ENCODE measurements around the gene TF.

Gene TF

DNA sequence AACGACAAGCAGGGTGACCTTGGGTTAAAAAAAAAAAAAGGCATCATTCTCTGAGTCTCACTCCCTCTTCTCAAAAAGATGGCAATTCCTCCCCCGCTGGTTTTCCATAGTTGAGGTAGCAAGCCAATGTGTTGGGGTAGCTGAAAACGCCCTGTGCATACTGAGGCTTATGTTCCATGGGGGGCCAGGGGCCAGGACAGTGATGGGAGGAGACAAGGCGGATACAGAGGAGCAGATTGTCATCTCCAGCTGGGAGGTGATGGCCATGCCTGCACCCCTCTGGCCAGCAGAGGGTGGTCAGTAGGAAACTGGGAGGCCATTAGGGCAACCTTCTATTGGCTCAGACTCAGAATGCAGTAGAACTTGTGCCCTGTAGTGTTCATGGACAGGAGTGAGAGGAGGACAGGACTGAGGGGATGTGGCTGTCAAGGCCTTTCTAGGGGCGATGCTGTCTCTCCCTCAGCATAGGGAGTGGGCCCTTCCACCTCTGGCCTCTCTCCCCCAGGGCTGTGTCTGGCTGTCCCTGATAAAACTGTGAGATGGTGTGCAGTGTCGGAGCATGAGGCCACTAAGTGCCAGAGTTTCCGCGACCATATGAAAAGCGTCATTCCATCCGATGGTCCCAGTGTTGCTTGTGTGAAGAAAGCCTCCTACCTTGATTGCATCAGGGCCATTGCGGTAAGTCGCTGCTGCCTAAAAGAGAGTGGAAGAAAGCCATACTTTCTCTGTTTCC is 1.9 kb downstream of the TF start:
- DNase-seq = no peak

- DNase-seq = no peak
These were observed 3.5 kb downstream of the TF start for GRCh38 chr3:133749427-133750258.

- no peak for DNase-seq
These were observed 4.1 kb downstream of the TF start for GRCh38 chr3:133750259-133750656.

GRCh38 chr3:133753107-133753778 is 7.0 kb downstream of the TF start:
- no peak for DNase-seq

- no peak for DNase-seq
These were observed 7.6 kb downstream of the TF start for GRCh38 chr3:133753779-133754164.

- DNase-seq = no peak
These were observed 8.3 kb downstream of the TF start for GRCh38 chr3:133754455-133754854.

DNA sequence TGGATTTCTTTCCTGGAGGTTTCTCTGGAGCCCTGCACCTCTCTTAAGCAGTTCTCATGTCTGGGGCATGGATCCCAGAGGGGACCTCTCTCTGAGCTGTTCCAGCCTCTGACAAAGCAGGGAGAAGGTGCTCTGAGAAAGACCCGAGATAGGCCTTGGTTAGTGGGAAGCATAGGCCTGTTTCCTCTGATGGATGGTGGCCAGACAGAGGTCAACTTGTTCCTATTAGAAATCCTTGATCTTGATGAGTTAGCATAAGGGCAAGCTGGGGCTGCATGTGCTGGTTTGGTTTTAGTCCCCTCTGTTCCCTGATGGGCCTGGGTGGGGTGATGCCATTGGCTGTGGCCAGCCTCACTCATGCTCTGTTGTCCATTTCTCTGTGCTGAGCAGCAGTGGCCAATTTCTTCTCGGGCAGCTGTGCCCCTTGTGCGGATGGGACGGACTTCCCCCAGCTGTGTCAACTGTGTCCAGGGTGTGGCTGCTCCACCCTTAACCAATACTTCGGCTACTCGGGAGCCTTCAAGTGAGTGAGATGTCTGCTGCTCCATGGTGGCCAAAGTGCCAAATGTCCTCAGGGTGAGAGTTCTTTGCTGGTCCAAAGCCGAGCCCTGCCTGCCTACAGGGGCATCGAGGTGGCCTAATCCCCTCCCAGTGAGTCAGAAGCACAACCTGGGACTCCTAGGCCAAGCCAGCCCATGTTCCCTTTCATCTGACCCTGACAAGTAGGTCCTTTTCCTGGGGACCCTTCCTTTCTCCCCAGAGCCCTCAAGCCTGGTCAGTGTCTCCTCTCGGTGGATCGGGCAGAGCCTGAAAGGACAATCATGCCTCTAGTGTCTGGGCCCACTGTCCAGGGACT is 9.0 kb downstream of the TF start:
- no peak for DNase-seq

- DNase-seq = no peak
These were observed 10.8 kb downstream of the TF start for GRCh38 chr3:133756716-133757694.

DNA sequence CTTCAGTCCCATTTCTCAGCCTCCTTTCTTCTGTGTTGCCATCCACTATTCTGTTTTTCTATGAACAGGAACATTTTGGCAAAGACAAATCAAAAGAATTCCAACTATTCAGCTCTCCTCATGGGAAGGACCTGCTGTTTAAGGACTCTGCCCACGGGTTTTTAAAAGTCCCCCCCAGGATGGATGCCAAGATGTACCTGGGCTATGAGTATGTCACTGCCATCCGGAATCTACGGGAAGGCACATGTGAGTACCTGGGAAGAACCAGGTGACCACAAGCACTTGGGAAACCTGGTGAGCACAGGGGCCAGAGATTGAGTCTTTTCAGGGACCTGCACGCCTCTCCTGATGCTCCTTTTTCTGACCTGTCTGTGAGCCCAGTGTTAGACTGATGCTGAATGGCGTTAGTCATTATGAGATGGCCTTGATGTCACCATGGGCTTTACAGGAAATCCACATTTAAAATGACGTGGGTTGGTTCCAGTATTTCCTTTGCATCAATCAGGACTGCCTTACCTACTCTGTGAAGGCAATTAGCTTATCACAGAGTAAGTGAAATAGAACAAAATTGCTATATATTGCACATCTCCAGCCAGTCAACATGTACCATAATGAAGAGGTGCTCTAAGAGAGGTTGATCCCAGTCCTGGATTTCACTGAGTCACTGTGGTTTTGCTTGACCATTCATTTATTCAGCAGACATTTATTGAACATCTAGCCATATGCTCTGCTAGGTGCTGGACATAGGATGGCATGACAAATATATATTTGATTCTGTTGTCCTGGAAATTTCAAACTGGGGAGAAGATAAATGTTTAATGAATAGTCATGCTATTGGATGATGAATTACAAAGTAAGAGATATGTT is 11.7 kb downstream of the TF start:
- DNase-seq = no peak

GRCh38 chr3:133758568-133758928 is 12.4 kb downstream of the TF start:
- DNase-seq = no peak

DNA sequence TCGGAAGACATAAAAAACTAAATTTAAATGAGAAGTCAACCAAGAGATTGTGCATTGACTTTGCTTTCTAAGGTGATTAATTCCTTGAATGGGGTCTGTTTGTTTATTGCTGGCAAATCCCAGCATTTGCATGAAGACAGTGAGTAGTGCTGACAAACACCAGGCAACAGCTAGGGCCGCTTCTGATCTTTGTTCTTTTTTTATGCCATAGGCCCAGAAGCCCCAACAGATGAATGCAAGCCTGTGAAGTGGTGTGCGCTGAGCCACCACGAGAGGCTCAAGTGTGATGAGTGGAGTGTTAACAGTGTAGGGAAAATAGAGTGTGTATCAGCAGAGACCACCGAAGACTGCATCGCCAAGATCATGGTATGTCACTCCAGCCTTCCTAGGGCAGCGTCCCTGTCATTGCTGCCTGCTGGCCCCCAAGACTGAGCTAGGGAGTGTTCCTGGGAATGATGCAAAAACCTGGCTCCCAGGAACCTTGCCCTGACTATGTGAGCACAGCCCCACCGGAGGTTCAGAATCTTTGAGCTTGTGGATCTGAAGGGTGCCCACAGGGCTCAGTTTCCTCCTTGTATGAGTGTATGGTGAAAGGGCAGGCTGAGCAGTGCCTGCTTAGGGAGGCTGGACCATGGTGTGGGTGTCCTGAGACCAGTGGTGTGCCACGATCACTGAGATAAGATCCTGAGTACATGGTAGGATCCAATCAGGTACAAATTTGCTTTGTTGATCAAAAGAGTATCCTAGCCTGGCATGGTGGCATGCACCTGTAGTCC is 13.0 kb downstream of the TF start:
- no peak for DNase-seq

GRCh38 chr3:133759740-133760305 is 13.6 kb downstream of the TF start:
- no peak for DNase-seq

- no peak for DNase-seq
These were observed 14.7 kb downstream of the TF start for GRCh38 chr3:133760916-133761315.

- no peak for DNase-seq
These were observed 15.7 kb downstream of the TF start for GRCh38 chr3:133761605-133762484.

GRCh38 chr3:133762539-133762938 is 16.3 kb downstream of the TF start:
- DNase-seq = no peak

- no peak for DNase-seq
These were observed 17.8 kb downstream of the TF start for GRCh38 chr3:133763797-133764683.

DNA sequence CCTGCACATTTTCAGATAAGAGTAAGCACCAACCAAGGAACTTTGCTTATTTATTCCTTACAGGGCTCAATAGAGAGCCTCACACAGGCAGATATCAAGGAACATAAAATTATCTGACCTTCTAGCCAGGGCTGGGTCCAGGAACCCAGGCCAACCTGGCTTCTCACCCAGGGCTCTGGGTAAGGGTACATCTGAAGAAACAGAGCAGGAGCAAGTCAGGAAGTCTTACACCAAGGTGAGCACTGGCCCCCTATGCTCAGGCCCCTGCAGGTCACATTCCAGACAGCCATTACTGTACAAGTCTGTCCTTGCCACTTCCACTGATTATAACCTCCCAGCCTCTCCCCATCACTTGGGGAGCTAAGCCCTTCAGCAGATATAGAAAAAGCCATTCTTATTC is 19.1 kb downstream of the TF start:
- DNase-seq = no peak
